ENCODE measurements around the gene NACC2. TPM values are rescaled to one million over a fixed set of nuclear protein-coding genes. Genes with fewer than 3 reads are reported as not detected.
A peak's percentile ranks its signal among the peaks of the same experiment; 100 is the strongest.

The NACC2 gene
- polyA plus RNA-seq, 1 of the 3 experiments (the other 2 are of a cell fraction) = 22.1 TPM

DNA sequence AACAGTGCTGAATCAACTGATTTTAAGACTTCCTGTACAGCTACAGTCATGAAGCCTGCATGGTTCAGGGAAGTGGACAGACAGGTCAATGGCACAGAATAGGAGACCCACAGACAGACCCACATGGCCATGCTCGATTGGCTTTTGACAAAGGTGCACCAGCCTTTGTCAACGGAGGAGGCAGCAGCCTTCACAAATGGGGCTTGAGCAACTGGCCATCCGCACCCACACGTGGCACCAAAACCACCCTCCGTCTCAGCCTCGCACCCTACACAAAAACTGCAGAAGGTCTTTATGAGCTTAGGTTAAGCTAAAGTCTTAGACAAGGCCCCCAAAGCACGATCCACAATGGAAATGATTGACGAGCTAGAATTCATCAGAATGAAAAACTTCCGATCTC lies 74.4 kb downstream of the NACC2 start (continued):
- TF ChIP-seq, protein P1, sequence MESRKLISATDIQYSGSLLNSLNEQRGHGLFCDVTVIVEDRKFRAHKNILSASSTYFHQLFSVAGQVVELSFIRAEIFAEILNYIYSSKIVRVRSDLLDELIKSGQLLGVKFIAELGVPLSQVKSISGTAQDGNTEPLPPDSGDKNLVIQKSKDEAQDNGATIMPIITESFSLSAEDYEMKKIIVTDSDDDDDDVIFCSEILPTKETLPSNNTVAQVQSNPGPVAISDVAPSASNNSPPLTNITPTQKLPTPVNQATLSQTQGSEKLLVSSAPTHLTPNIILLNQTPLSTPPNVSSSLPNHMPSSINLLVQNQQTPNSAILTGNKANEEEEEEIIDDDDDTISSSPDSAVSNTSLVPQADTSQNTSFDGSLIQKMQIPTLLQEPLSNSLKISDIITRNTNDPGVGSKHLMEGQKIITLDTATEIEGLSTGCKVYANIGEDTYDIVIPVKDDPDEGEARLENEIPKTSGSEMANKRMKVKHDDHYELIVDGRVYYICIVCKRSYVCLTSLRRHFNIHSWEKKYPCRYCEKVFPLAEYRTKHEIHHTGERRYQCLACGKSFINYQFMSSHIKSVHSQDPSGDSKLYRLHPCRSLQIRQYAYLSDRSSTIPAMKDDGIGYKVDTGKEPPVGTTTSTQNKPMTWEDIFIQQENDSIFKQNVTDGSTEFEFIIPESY (IDR thresholded peaks at IDR 0.05; ENCODE audit: borderline replicate concordance, low read depth) = no peak
- TF ChIP-seq MXI1 (IDR thresholded peaks at IDR 0.05; ENCODE audit: low read depth, low read length) = no peak
- no peak for TF ChIP-seq FOXJ3 (CRISPR knock-in tag; IDR thresholded peaks at IDR 0.05)
- TF ChIP-seq CHD2 (IDR thresholded peaks at IDR 0.05; ENCODE audit: low read length, partially characterized antibody) = no peak
- no peak for TF ChIP-seq RXRA (IDR thresholded peaks at IDR 0.05; ENCODE audit: borderline replicate concordance, low read depth)
- TF ChIP-seq NFIC (IDR thresholded peaks at IDR 0.05; ENCODE audit: borderline replicate concordance) = no peak

DNA sequence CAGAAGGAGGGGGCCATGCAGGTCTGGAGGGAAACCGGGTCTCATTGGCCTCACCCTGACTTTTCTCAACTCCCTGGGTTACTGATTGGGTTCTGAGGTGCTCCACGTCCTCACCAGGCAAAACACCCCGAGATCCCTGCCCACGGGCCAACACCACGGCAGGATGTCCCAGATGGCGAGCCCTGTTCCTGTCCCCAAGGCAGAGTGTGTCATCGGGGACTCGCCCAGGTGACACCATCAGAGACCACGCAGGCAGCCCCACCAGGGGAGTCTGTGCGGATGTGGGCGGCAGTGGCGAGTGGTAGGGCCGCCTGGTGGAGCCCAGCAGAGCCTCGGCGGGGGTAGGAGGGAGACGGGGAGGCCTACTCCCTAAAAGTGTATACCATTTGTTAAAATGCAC lies 74.9 kb downstream of the NACC2 start:
- no peak overlapping the region for H3K9ac ChIP-seq
- H3K9me3 ChIP-seq = no peaks in the 10 kb centered on the region
- no peak overlapping the region for H2AFZ ChIP-seq (ENCODE audit: low read depth)
- H3K4me2 ChIP-seq = no peak overlapping the region
- ChIA-PET POLR2A (no interaction called here), CTCF (interaction anchor here (1.1 kb wide), 1 partner anchor 23 kb away, joined by 3 read pairs; no protein-coding TSS in a partner anchor)
- TF ChIP-seq TAF1 (IDR thresholded peaks at IDR 0.05; ENCODE audit: borderline replicate concordance, low read depth, low read length) = no peak
- no peak for TF ChIP-seq NFIC (IDR thresholded peaks at IDR 0.05; ENCODE audit: borderline replicate concordance)
- no peak for TF ChIP-seq TEAD4 (IDR thresholded peaks at IDR 0.05; ENCODE audit: borderline replicate concordance, insufficient read depth)
- no peak for TF ChIP-seq EZH2phosphoT487 (IDR thresholded peaks at IDR 0.05; ENCODE audit: borderline replicate concordance, low read depth)
- TF ChIP-seq, protein P2, sequence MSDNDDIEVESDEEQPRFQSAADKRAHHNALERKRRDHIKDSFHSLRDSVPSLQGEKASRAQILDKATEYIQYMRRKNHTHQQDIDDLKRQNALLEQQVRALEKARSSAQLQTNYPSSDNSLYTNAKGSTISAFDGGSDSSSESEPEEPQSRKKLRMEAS (IDR thresholded peaks at IDR 0.05; ENCODE audit: low read depth) = no peak
- TF ChIP-seq, protein P3, sequence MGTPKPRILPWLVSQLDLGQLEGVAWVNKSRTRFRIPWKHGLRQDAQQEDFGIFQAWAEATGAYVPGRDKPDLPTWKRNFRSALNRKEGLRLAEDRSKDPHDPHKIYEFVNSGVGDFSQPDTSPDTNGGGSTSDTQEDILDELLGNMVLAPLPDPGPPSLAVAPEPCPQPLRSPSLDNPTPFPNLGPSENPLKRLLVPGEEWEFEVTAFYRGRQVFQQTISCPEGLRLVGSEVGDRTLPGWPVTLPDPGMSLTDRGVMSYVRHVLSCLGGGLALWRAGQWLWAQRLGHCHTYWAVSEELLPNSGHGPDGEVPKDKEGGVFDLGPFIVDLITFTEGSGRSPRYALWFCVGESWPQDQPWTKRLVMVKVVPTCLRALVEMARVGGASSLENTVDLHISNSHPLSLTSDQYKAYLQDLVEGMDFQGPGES (IDR thresholded peaks at IDR 0.05; ENCODE audit: low read depth, low read length) = no peak
- no peak for TF ChIP-seq GABPA (IDR thresholded peaks at IDR 0.05; ENCODE audit: low read depth)
- TF ChIP-seq, protein P4, sequence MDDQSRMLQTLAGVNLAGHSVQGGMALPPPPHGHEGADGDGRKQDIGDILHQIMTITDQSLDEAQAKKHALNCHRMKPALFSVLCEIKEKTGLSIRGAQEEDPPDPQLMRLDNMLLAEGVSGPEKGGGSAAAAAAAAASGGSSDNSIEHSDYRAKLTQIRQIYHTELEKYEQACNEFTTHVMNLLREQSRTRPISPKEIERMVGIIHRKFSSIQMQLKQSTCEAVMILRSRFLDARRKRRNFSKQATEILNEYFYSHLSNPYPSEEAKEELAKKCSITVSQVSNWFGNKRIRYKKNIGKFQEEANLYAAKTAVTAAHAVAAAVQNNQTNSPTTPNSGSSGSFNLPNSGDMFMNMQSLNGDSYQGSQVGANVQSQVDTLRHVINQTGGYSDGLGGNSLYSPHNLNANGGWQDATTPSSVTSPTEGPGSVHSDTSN (IDR thresholded peaks at IDR 0.05) = no peak
- TF ChIP-seq RXRA (IDR thresholded peaks at IDR 0.05; ENCODE audit: borderline replicate concordance, low read depth) = no peak
- TF ChIP-seq RFX5 (IDR thresholded peaks at IDR 0.05; ENCODE audit: low read length) = no peak
- H3K79me2 ChIP-seq (ENCODE audit: insufficient read depth) = peaks cover 76% of the 10 kb centered on the region
- no peak overlapping the region for H3K4me3 ChIP-seq (ENCODE audit: low read depth in 2 of 2, low read length in 1 of 2)
- no peaks in the 10 kb centered on the region for H3K9me2 ChIP-seq
- peaks cover 0 to 3% of the 10 kb centered on the region in 2 experiments for H3K36me3 ChIP-seq (replicated peaks in 1 of 2; ENCODE audit: control insufficient read depth in 1 of 2, insufficient read depth in 2 of 2, low read length in 1 of 2)
- H4K20me1 ChIP-seq (ENCODE audit: insufficient read depth) = peaks cover 86% of the 10 kb centered on the region
- no peaks in the 10 kb centered on the region for H3F3A ChIP-seq (replicated peaks; ENCODE audit: insufficient read depth)
- peaks cover 0 to 17% of the 10 kb centered on the region in 2 experiments; a peak in 1 of 4 replicates for H3K4me1 ChIP-seq (ENCODE audit: control insufficient read depth in 1 of 2, insufficient read depth in 2 of 2, low read depth in 1 of 2, low read length in 1 of 2)
- no peaks in the 10 kb centered on the region for H3K27me3 ChIP-seq (ENCODE audit: insufficient read depth)
- H3K27ac ChIP-seq (ENCODE audit: low read depth in 2 of 2, low read length in 1 of 2) = no peak overlapping the region
- WGBS (ENCODE audit: low lambda C conversion rate) = 94% methylated on average over 16 of the region's 16 CpGs
- DNase-seq = peak; percentile 16
